NB4 (cell line): ENCODE results near the gene HIC1.
A peak's percentile ranks its signal among the peaks of the same experiment; 100 is the strongest.

Experiments
- DNase-seq: peaks from one replicate; pipeline ENCODE4 v3.0.0; 2010; ENCODE audit warnings: low read depth
- H3K4me3 ChIP-seq: one replicate; pipeline ENCODE4 v1.5.1; 2011; ENCODE audit warnings: mild to moderate bottlenecking, low read depth, low read length, moderate library complexity
- MYC ChIP-seq: IDR thresholded peaks from 2 replicates; pipeline ENCODE4 v1.6.1; 2011; ENCODE audit warnings: low read depth, low read length
- POLR2A ChIP-seq: IDR thresholded peaks from 2 replicates; pipeline ENCODE4 v1.6.1; 2011; ENCODE audit warnings: mild to moderate bottlenecking; ENCODE audit not compliant: insufficient read length; ENCODE audit errors: extremely low read depth
- TF ChIP-seq, protein P1 (sequence below): IDR thresholded peaks from 2 replicates; pipeline ENCODE4 v1.6.1; 2011; ENCODE audit warnings: low read depth, low read length
- TF ChIP-seq, protein P2 (sequence below): IDR thresholded peaks from one replicate; pipeline ENCODE4 v1.5.1; 2012; ENCODE audit warnings: low read depth, low read length

Gene HIC1

DNA sequence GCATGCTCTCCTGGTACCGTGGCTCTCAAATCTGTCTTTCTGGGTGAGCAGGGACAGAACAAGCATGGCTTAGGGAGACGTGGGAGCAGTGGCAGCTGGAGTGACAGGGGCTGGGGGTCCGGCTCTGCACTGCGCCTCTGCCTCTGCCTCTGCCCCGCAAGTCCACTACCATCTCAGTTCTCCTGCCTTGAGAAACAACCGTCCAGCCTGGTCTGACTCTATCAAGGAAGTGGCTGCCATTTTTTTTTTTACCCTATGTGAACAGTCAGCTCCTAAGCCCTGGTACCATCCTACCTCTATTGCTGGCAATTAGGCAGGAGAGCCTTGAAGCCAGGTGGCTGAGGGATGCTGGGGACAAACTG is 16.1 kb downstream of the HIC1 start:
- TF ChIP-seq, protein P1, sequence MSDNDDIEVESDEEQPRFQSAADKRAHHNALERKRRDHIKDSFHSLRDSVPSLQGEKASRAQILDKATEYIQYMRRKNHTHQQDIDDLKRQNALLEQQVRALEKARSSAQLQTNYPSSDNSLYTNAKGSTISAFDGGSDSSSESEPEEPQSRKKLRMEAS = no peak
- TF ChIP-seq MYC = no peak
- no peak for TF ChIP-seq POLR2A
- TF ChIP-seq, protein P2, sequence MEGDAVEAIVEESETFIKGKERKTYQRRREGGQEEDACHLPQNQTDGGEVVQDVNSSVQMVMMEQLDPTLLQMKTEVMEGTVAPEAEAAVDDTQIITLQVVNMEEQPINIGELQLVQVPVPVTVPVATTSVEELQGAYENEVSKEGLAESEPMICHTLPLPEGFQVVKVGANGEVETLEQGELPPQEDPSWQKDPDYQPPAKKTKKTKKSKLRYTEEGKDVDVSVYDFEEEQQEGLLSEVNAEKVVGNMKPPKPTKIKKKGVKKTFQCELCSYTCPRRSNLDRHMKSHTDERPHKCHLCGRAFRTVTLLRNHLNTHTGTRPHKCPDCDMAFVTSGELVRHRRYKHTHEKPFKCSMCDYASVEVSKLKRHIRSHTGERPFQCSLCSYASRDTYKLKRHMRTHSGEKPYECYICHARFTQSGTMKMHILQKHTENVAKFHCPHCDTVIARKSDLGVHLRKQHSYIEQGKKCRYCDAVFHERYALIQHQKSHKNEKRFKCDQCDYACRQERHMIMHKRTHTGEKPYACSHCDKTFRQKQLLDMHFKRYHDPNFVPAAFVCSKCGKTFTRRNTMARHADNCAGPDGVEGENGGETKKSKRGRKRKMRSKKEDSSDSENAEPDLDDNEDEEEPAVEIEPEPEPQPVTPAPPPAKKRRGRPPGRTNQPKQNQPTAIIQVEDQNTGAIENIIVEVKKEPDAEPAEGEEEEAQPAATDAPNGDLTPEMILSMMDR = no peak
- DNase-seq = no peak
- no peak overlapping the region for H3K4me3 ChIP-seq

DNA sequence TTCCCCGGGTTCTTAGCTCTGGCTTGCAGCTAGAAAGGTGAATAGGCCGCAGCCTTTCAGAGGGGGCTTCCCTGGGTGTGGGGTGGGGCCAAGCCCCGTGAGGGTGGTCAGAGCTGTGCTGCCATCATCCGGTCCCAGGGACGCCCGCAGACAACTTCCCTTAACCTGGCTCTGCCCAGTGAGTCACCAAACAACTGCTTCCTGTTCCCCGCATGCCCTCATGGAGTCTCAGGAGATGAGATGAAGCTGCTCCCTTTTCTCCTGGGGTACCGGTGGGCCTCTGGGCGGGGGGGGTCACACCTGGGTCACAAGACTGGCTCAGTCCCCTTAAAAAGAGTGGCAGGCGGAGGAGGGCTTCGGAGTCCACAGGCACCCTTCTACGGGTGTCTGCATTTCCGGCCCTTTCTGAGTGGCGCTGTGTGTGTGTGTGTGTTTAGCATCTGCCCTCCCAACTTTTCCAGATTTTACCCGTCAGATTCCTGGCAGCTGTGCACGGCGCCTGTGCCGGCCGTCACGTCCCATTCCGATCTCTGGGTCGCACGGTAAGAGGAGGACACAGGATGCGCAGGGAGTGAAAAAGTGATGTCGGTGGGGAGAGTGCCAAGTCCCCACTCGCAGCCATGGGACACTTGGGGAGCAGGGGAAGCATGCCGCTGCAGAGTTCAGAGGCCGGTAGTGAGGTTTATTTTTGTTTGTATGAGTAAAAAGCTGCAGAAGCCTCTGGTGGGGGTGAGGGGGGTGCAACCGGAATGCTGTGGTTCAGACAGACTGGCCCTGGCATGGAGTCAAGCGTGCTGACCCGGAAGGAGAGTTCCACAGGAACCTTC is 16.8 kb downstream of the HIC1 start:
- DNase-seq = peak; percentile 54
- H3K4me3 ChIP-seq = no peak overlapping the region
- TF ChIP-seq POLR2A (no peak), MYC (no peak)
- TF ChIP-seq, protein P2 = no peak
- TF ChIP-seq, protein P1 = no peak

DNA sequence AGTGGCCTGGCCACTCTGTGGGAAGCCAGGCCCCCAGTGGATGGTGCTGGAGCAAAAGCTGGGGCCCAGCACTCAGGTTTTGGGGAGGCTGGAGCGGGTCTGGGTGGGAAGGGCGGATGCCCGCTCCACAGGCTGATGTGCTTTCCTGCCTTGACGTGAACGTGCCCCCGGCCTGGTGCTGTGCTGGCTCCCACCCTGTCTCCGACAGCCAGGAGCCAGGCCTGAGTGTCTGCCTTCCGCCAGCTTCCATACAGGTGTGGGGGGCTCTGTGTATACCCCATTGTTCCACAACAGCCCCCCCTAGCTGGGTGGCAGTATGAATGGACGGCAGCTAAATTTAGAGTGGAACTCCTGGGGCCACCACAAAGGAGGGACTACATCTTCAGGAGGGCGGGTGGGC is 20.0 kb downstream of the HIC1 start:
- no peak for DNase-seq
- no peak overlapping the region for H3K4me3 ChIP-seq
- no peak for TF ChIP-seq MYC
- TF ChIP-seq, protein P1 = no peak
- TF ChIP-seq POLR2A = no peak
- TF ChIP-seq, protein P2 = no peak

DNA sequence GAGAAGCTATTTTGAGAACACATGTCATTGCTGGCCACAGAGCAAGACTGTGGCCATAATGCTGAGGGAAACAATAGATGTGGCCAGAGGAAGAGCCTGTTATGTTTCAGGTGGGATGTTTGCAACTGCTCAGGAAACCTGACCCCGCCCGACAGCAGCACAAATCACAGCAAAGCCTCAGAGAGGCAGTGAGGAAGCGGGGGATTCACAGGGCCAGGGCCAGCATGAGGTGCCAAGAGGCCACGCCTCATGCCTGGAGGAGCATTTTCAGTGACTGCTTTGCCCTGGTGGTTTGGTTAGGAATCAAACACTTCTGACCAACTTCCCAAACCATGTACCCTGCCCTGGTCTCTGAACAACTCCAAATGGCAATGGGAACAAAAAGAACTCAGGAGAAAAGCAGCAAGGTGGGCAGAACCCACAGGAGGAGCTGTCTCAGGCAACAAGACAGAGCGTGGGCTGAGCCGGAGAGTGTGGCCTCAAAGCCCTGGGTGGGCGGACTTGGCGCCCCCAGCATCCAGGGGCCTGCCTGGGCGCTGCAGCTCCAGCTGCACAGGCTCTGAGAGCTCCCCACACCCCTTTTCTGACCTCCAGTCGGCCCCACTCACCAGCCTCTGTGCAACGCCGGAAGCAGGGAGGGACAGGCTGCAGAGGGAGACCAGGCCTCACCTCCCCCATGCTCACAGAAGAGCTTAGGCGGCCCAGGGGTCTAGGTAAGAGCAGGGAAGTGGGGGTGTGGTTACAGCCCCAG is 20.6 kb downstream of the HIC1 start:
- TF ChIP-seq, protein P1 = no peak
- no peak for TF ChIP-seq MYC
- no peak for TF ChIP-seq POLR2A
- TF ChIP-seq, protein P2 = no peak
- DNase-seq = peak; percentile 45
- H3K4me3 ChIP-seq = no peak overlapping the region

DNA sequence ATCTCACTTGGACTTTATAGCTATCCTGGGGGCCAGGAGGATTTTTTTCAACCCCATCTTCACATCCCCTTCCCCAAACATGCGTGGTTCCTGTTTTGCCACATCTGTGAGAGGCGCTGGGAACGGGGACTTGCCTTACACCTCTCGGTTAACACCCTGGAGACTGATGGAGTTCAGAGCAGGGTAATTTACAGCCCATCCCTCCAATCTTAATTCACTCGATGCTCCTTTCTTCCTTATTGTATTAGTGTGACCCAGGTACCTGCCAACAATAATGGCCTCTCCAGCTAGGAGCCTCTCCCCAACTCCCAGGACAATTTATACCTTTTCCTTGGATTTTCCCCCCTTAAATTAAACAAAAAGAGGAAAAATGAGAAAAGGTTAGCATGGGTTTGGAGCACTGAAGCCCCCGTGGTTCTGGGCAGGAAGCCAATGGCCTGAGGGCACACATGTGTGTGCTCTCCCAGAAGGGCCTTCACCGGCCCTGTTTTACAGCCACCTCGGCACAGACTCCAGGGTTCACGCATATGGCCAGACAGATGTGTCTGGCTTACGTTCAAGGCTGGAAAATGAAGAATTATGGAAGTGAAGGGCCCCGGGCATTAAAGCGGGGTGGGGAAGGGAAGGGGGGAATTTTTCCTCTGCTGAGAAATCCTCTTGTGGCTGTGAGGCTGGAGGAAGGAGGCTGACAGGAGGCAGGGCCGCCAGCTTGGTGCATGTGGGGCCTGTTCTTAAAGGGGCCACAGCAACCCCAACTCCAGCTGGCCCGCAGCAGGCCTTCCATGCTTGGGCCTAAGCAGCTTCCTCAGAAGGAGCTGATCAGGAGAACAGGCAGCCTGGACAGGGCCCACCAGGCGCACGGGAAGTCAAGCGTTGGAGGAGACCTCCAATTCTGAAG is 21.4 kb downstream of the HIC1 start:
- TF ChIP-seq MYC = no peak
- TF ChIP-seq, protein P1 = no peak
- TF ChIP-seq, protein P2 = no peak
- no peak for TF ChIP-seq POLR2A
- no peak overlapping the region for H3K4me3 ChIP-seq
- no peak for DNase-seq
